AG04450 (cell line): ENCODE measurements around the gene RFLNA. TPM values are rescaled to one million over a fixed set of nuclear protein-coding genes. Genes with fewer than 3 reads are reported as not detected.

Experiments
- CTCF ChIA-PET: fragments of 300-600, 350-600 bp; formaldehyde crosslinking; extraction: SDS; loops from one replicate; lab custom pipeline; 2022; ENCODE audit warnings: antibody characterized with exemption, inconsistent platforms; lab: Charles Lee
- POLR2A ChIA-PET: fragments of 350-600 bp; formaldehyde crosslinking; extraction: SDS; loops from one replicate; lab custom pipeline; 2021; ENCODE audit warnings: antibody characterized with exemption, inconsistent platforms; lab: Yijun Ruan, JAX
- DNase-seq: peaks from one replicate; pipeline ENCODE4 v3.0.0-alpha.2; 2011; ENCODE audit warnings: low read depth, low spot score
- H3K27ac ChIP-seq: one replicate; pipeline ENCODE4 v1.5.1; 2012; ENCODE audit warnings: low read depth, low read length, control low read depth
- H3K27me3 ChIP-seq: one replicate; pipeline ENCODE4 v1.6.0; 2012; ENCODE audit warnings: low read length; ENCODE audit not compliant: control insufficient read depth, insufficient read depth
- H3K4me3 ChIP-seq: 2 replicates; pipeline ENCODE4 v1.5.1; 2011; ENCODE audit warnings: mild to moderate bottlenecking, low read depth, low read length, control low read depth
- H3K9me3 ChIP-seq: 2 replicates; pipeline ENCODE4 v1.5.1; 2012; ENCODE audit warnings: low read length; ENCODE audit not compliant: control insufficient read depth, insufficient read depth
- polyA plus RNA-seq: library from polyadenylated mRNA; depleted of rRNA; stranded (reverse); fragments of >200 nt; gene quantifications from 2 replicates; pipeline ENCODE4 v1.2.3, GENCODE V29; 2011
- TF ChIP-seq, protein P1 (sequence below): IDR thresholded peaks from 2 replicates; pipeline ENCODE4 v1.5.1; 2011; ENCODE audit warnings: low read depth, low read length, control low read depth, inconsistent platforms

The RFLNA gene
- polyA plus RNA-seq, 1 experiment: not detected

DNA sequence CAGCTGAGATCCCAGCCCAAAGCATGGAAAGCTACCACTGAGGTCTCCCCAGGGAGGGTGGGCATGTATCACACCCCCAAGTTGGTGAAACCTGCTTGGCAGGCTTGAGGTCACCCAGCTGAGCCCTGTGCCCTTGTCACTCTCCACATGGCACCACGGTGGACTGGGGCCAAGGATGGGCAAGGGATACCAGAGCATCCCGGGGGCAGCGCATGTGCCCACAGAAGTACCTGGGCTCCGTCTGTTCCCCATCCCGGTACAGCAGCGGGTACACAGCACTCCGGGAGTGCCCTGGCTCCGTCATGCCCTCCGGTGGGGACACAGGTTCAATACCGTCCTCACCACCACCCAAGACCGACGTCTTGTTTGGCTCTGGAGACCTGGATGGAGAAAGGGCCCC lies 38.0 kb downstream of the RFLNA start:
- DNase-seq: no peak
- no peaks in the 10 kb centered on the region for H3K27me3 ChIP-seq
- no peaks in the 10 kb centered on the region; the same call in 1 of the 2 replicates for H3K9me3 ChIP-seq
- H3K27ac ChIP-seq: no peak overlapping the region
- H3K4me3 ChIP-seq: no peak overlapping the region
- ChIA-PET POLR2A (no interaction called here), CTCF (interaction anchor here (0.7 kb wide), 1 partner anchor 12 kb away, joined by 3 read pairs; no protein-coding TSS in a partner anchor)
- TF ChIP-seq, protein P1, sequence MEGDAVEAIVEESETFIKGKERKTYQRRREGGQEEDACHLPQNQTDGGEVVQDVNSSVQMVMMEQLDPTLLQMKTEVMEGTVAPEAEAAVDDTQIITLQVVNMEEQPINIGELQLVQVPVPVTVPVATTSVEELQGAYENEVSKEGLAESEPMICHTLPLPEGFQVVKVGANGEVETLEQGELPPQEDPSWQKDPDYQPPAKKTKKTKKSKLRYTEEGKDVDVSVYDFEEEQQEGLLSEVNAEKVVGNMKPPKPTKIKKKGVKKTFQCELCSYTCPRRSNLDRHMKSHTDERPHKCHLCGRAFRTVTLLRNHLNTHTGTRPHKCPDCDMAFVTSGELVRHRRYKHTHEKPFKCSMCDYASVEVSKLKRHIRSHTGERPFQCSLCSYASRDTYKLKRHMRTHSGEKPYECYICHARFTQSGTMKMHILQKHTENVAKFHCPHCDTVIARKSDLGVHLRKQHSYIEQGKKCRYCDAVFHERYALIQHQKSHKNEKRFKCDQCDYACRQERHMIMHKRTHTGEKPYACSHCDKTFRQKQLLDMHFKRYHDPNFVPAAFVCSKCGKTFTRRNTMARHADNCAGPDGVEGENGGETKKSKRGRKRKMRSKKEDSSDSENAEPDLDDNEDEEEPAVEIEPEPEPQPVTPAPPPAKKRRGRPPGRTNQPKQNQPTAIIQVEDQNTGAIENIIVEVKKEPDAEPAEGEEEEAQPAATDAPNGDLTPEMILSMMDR: no peak

DNA sequence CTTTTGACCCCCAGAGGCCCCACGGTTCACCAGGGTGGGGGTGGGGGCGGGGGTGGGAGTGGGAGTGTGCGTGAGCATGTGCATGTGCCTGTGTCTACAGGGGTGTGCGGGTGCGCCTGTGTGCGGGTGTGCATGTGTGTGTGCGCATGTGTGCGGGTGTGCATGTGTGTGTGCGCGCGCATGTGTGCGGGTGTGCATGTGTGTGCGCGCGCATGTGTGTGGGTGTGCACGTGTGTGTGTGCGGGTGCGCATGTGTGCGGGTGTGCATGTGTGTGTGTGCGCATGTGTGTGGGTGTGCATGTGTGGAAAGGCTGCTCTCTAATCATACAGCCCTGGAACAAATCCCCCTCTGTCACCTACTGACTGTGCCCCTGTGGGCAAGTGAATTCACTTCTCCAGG lies 38.8 kb downstream of the RFLNA start:
- DNase-seq: no peak
- CTCF ChIA-PET: interaction anchor here (0.7 kb wide), 1 partner anchor 13 kb away, joined by 3 read pairs; no protein-coding TSS in a partner anchor
- Histone ChIP-seq H3K4me3 (no peak overlapping the region), H3K9me3 (no peaks in the 10 kb centered on the region; the same call in 1 of the 2 replicates), H3K27ac (no peak overlapping the region), H3K27me3 (no peaks in the 10 kb centered on the region)
- POLR2A ChIA-PET: no interaction called here
- TF ChIP-seq, protein P1: no peak

DNA sequence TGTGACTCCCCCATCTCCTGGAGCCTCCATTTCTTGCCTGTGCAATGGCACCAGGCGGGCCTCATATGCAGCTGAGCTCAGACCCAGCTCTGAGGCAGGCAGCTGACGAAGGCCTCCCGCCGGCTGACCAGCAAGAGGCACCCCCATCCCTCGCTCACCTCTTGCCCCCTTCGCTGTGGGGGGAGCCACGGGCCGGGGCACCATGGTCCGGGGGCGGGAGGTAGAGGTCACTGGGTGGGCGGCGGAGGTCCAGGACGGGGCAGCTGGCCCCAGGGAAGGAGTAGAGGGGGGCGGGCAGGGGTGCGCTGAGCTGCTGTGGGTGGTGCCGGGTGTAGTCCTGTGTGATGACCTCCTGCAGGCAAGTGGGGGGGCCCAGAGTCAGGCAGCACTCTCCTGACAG lies 39.4 kb downstream of the RFLNA start:
- ChIA-PET POLR2A (no interaction called here), CTCF (no interaction called here)
- TF ChIP-seq, protein P1: no peak
- Histone ChIP-seq H3K9me3 (no peaks in the 10 kb centered on the region; the same call in 1 of the 2 replicates), H3K4me3 (no peak overlapping the region), H3K27me3 (no peaks in the 10 kb centered on the region), H3K27ac (no peak overlapping the region)
- no peak for DNase-seq

DNA sequence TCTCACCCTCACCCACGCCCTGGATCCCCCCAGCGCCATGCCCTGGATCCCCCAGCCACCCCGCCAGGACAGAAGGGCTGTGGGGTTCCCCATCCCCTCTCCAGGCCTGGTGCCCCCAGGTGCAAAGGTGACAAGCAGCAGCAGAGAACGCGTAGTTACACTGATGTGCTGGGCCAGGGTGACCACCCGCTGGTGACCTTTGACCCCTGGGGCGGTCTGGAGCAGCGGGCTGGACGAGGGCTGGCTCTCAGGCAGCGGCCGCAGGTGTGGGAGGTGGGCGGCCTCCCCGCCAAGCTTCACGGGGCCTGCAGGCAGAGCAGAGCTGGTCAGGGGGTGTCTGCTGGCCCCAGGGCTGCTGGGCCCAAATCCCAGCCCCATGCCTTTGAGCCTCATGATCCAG lies 40.1 kb downstream of the RFLNA start:
- Histone ChIP-seq H3K27ac (no peak overlapping the region), H3K9me3 (no peaks in the 10 kb centered on the region; the same call in 1 of the 2 replicates), H3K4me3 (no peak overlapping the region), H3K27me3 (no peaks in the 10 kb centered on the region)
- DNase-seq: no peak
- TF ChIP-seq, protein P1: no peak
- ChIA-PET POLR2A (no interaction called here), CTCF (no interaction called here)

DNA sequence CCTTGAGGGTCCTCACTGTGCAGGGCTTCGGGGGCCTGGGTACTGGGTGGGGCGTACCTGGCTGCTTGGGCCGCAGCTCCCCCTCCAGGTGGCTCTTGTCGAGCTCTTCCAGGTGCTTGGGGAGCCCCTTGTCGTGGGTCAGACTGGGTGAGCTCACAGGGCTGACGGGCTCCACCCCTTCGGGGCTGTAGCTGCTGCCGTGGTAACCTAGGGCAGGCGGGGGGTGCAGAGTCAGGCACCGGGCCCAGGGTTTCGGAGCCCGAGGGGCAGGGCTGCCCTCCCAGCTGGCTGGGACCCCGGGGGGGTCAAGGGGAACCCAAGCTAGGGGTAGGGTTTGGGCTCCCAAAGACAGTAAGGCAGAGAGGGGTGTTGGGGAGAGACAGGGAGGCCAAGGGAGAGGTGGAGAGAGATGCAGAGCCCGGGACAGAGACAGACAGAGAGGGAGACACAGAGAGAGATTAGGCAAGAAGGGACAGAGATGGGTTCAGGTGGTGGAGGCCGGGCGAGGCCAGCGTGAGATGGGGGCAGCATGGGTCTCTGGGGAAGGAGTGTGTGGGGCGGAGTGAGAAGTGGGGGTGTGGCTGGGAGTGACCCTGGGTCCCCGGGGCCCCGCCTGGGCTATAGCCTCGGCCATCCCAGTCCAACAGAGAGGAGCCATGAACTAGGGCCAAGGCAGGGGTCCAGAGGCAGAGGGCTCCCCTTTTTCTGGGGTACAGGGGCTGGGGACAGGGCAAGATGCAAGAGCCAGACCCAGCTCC lies 40.7 kb downstream of the RFLNA start:
- Histone ChIP-seq H3K4me3 (no peak overlapping the region), H3K9me3 (no peaks in the 10 kb centered on the region; the same call in 1 of the 2 replicates), H3K27me3 (no peaks in the 10 kb centered on the region), H3K27ac (no peak overlapping the region)
- ChIA-PET CTCF (no interaction called here), POLR2A (no interaction called here)
- TF ChIP-seq, protein P1: no peak
- no peak for DNase-seq
